ENCODE results near the gene TAS2R41.

TAS2R41 gene

GRCh38 chr7:143448429-143448828 lies 29.2 kb upstream of the TAS2R41 start:
- POLR2A ChIA-PET = no interaction called here

DNA sequence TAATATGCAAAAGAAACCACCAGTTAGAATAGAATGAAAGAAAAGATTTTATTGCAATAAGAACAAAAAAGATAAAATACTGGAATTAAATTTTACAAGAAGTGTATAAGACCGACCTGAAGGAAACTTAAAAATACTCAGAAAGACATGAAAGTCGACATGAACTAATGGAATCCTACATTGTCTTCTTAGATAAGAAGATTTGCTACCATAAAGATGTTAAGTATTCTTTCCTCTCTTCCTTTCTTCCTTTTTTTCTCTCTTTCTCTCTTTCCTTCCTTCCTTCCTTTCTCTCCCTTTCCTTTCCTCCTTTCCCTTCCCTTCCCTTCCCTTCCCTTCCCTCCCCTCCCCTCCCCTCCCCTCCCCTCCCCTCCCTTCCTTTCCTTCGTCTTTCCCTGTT lies 27.9 kb upstream of the TAS2R41 start:
- Histone ChIP-seq H3K27me3 (replicated peaks in 2 of 5; ENCODE audit: control insufficient read depth in 4 of 5, insufficient read depth in 5 of 5, low read length in 4 of 5) (no peaks in the 10 kb centered on the region), H3K9me3 (ENCODE audit: control extremely low read depth in 1 of 5, control insufficient read depth in 4 of 5, insufficient read depth in 2 of 5, low read depth in 1 of 5, low read length in 4 of 5) (no peaks in the 10 kb centered on the region), H3K27ac (ENCODE audit: insufficient read depth in 1 of 2, low read depth in 1 of 2, low read length in 2 of 2, poor library complexity in 1 of 2, severe bottlenecking in 2 of 2) (no peak overlapping the region), H3K36me3 (ENCODE audit: control insufficient read depth in 4 of 4, insufficient read depth in 4 of 4, low read length in 3 of 4) (no peaks in the 10 kb centered on the region), H3K4me3 (ENCODE audit: control insufficient read depth in 1 of 7, extremely low read depth in 1 of 7, insufficient read depth in 4 of 7, low read depth in 2 of 7, low read length in 6 of 7) (no peak overlapping the region), H3K4me1 (ENCODE audit: control extremely low read depth in 1 of 4, control insufficient read depth in 4 of 4, insufficient read depth in 4 of 4, low read length in 3 of 4) (no peaks in the 10 kb centered on the region)
- no CpG with 5 or more reads among the region's 3 CpGs for WGBS (ENCODE audit: insufficient coverage)
- DNase-seq = no peak
- CTCF ChIA-PET = no interaction called here
- POLR2A ChIA-PET = no interaction called here

More at GRCh38 chr7:143448429-143448828, 29.2 kb upstream of the TAS2R41 start:
- H3K4me1 ChIP-seq (ENCODE audit: control extremely low read depth in 1 of 4, control insufficient read depth in 4 of 4, insufficient read depth in 4 of 4, low read length in 3 of 4) = no peaks in the 10 kb centered on the region
- H3K27ac ChIP-seq (ENCODE audit: insufficient read depth in 1 of 2, low read depth in 1 of 2, low read length in 2 of 2, poor library complexity in 1 of 2, severe bottlenecking in 2 of 2) = no peak overlapping the region
- WGBS (ENCODE audit: insufficient coverage) = 92% methylated on average over 5 of the region's 5 CpGs
- no peaks in the 10 kb centered on the region for H3K27me3 ChIP-seq (replicated peaks in 2 of 5; ENCODE audit: control insufficient read depth in 4 of 5, insufficient read depth in 5 of 5, low read length in 4 of 5)
- H3K4me3 ChIP-seq (ENCODE audit: control insufficient read depth in 1 of 7, extremely low read depth in 1 of 7, insufficient read depth in 4 of 7, low read depth in 2 of 7, low read length in 6 of 7) = no peak overlapping the region
- CTCF ChIA-PET = no interaction called here
- H3K9me3 ChIP-seq (ENCODE audit: control extremely low read depth in 1 of 5, control insufficient read depth in 4 of 5, insufficient read depth in 2 of 5, low read depth in 1 of 5, low read length in 4 of 5) = no peaks in the 10 kb centered on the region
- DNase-seq = no peak
- no peaks in the 10 kb centered on the region for H3K36me3 ChIP-seq (ENCODE audit: control insufficient read depth in 4 of 4, insufficient read depth in 4 of 4, low read length in 3 of 4)

GRCh38 chr7:143451122-143451521 lies 26.6 kb upstream of the TAS2R41 start:
- no peak overlapping the region for H3K27ac ChIP-seq (ENCODE audit: insufficient read depth in 1 of 2, low read depth in 1 of 2, low read length in 2 of 2, poor library complexity in 1 of 2, severe bottlenecking in 2 of 2)
- no peak overlapping the region for H3K4me3 ChIP-seq (ENCODE audit: control insufficient read depth in 1 of 7, extremely low read depth in 1 of 7, insufficient read depth in 4 of 7, low read depth in 2 of 7, low read length in 6 of 7)
- ChIA-PET POLR2A (interaction anchor here (0.7 kb wide), 1 partner anchor 19 kb away, joined by 3 read pairs; no protein-coding TSS in a partner anchor), CTCF (no interaction called here)
- no peaks in the 10 kb centered on the region for H3K27me3 ChIP-seq (replicated peaks in 2 of 5; ENCODE audit: control insufficient read depth in 4 of 5, insufficient read depth in 5 of 5, low read length in 4 of 5)
- DNase-seq = no peak
- no peaks in the 10 kb centered on the region for H3K4me1 ChIP-seq (ENCODE audit: control extremely low read depth in 1 of 4, control insufficient read depth in 4 of 4, insufficient read depth in 4 of 4, low read length in 3 of 4)
- no peaks in the 10 kb centered on the region for H3K36me3 ChIP-seq (ENCODE audit: control insufficient read depth in 4 of 4, insufficient read depth in 4 of 4, low read length in 3 of 4)
- H3K9me3 ChIP-seq (ENCODE audit: control extremely low read depth in 1 of 5, control insufficient read depth in 4 of 5, insufficient read depth in 2 of 5, low read depth in 1 of 5, low read length in 4 of 5) = no peaks in the 10 kb centered on the region

DNA sequence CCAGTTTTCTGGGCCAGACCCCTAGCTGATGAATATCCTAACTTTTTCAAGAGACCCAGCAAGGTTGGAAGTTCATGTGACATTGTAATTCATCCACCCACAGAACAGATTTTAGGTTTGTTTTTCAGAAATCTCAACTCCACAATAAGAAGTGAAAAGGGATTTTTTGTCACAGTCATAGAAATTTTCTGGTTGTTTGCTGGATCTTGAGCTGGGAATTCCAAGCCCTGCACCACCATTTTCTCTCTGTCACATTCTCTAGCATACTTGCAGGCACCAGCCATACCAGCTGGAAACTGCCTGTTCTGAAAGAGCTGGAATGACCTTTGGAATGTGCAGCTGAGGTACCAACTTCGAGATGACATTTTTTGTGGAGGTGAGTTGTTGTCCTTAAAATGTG lies 25.9 kb upstream of the TAS2R41 start:
- 83% methylated on average over 1 of the region's 1 CpG for whole genome bisulfite sequencing (ENCODE audit: insufficient coverage)
- Histone ChIP-seq H3K36me3 (ENCODE audit: control insufficient read depth in 4 of 4, insufficient read depth in 4 of 4, low read length in 3 of 4) (no peaks in the 10 kb centered on the region), H3K27me3 (replicated peaks in 2 of 5; ENCODE audit: control insufficient read depth in 4 of 5, insufficient read depth in 5 of 5, low read length in 4 of 5) (no peaks in the 10 kb centered on the region), H3K4me1 (ENCODE audit: control extremely low read depth in 1 of 4, control insufficient read depth in 4 of 4, insufficient read depth in 4 of 4, low read length in 3 of 4) (no peaks in the 10 kb centered on the region), H3K27ac (ENCODE audit: insufficient read depth in 1 of 2, low read depth in 1 of 2, low read length in 2 of 2, poor library complexity in 1 of 2, severe bottlenecking in 2 of 2) (no peak overlapping the region), H3K4me3 (ENCODE audit: control insufficient read depth in 1 of 7, extremely low read depth in 1 of 7, insufficient read depth in 4 of 7, low read depth in 2 of 7, low read length in 6 of 7) (no peak overlapping the region), H3K9me3 (ENCODE audit: control extremely low read depth in 1 of 5, control insufficient read depth in 4 of 5, insufficient read depth in 2 of 5, low read depth in 1 of 5, low read length in 4 of 5) (no peaks in the 10 kb centered on the region)
- ChIA-PET CTCF (no interaction called here), POLR2A (interaction anchor here (0.7 kb wide), 1 partner anchor 20 kb away, joined by 3 read pairs; no protein-coding TSS in a partner anchor)
- DNase-seq = no peak

DNA sequence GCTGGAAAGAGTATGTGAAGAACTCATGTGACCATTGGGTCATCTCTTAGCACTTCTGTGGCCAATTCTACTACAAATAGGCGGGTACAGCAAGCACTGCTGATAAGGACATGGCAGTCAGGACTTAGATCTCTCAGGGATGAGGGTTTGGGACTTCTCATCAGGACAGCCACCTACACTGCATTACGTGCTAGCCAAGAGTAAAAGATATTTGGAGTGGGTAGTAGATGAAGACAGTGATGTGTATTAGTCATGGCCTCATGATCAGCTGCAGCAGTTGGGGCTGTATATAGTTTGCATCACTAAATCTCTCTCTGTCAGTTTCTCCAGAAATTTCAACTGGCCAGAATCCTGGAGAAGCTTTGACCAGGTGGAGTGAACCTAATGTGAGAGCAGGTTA lies 25.2 kb upstream of the TAS2R41 start:
- 90% methylated on average over 1 of the region's 2 CpGs for WGBS (ENCODE audit: insufficient coverage)
- H3K27ac ChIP-seq (ENCODE audit: insufficient read depth in 1 of 2, low read depth in 1 of 2, low read length in 2 of 2, poor library complexity in 1 of 2, severe bottlenecking in 2 of 2) = no peak overlapping the region
- no peak overlapping the region for H3K4me3 ChIP-seq (ENCODE audit: control insufficient read depth in 1 of 7, extremely low read depth in 1 of 7, insufficient read depth in 4 of 7, low read depth in 2 of 7, low read length in 6 of 7)
- H3K36me3 ChIP-seq (ENCODE audit: control insufficient read depth in 4 of 4, insufficient read depth in 4 of 4, low read length in 3 of 4) = no peaks in the 10 kb centered on the region
- ChIA-PET CTCF (no interaction called here), POLR2A (no interaction called here)
- H3K9me3 ChIP-seq (ENCODE audit: control extremely low read depth in 1 of 5, control insufficient read depth in 4 of 5, insufficient read depth in 2 of 5, low read depth in 1 of 5, low read length in 4 of 5) = no peaks in the 10 kb centered on the region
- no peaks in the 10 kb centered on the region for H3K27me3 ChIP-seq (replicated peaks in 2 of 5; ENCODE audit: control insufficient read depth in 4 of 5, insufficient read depth in 5 of 5, low read length in 4 of 5)
- no peak for DNase-seq
- no peaks in the 10 kb centered on the region for H3K4me1 ChIP-seq (ENCODE audit: control extremely low read depth in 1 of 4, control insufficient read depth in 4 of 4, insufficient read depth in 4 of 4, low read length in 3 of 4)

- H3K27me3 ChIP-seq (replicated peaks in 2 of 5; ENCODE audit: control insufficient read depth in 4 of 5, insufficient read depth in 5 of 5, low read length in 4 of 5) = no peaks in the 10 kb centered on the region
- no peak overlapping the region for H3K4me3 ChIP-seq (ENCODE audit: control insufficient read depth in 1 of 7, extremely low read depth in 1 of 7, insufficient read depth in 4 of 7, low read depth in 2 of 7, low read length in 6 of 7)
- no peaks in the 10 kb centered on the region for H3K9me3 ChIP-seq (ENCODE audit: control extremely low read depth in 1 of 5, control insufficient read depth in 4 of 5, insufficient read depth in 2 of 5, low read depth in 1 of 5, low read length in 4 of 5)
- DNase-seq = no peak
- H3K36me3 ChIP-seq (ENCODE audit: control insufficient read depth in 4 of 4, insufficient read depth in 4 of 4, low read length in 3 of 4) = peaks cover 0 to 2% (median 0%) of the 10 kb centered on the region in 4 experiments
- H3K27ac ChIP-seq (ENCODE audit: insufficient read depth in 1 of 2, low read depth in 1 of 2, low read length in 2 of 2, poor library complexity in 1 of 2, severe bottlenecking in 2 of 2) = no peak overlapping the region
- ChIA-PET CTCF (interaction anchor here (0.8 to 1.0 kb wide), 2 partner anchors 10 to 14 kb away, joined by 3 read pairs; no protein-coding TSS in a partner anchor), POLR2A (interaction anchor here (0.6 kb wide), 1 partner anchor 84 kb away, joined by 6 read pairs; no protein-coding TSS in a partner anchor)
- WGBS (ENCODE audit: insufficient coverage) = 100% methylated on average over 1 of the region's 1 CpG
- no peaks in the 10 kb centered on the region for H3K4me1 ChIP-seq (ENCODE audit: control extremely low read depth in 1 of 4, control insufficient read depth in 4 of 4, insufficient read depth in 4 of 4, low read length in 3 of 4)
Observed at GRCh38 chr7:143454091-143454680, 23.5 kb upstream of the TAS2R41 start.

DNA sequence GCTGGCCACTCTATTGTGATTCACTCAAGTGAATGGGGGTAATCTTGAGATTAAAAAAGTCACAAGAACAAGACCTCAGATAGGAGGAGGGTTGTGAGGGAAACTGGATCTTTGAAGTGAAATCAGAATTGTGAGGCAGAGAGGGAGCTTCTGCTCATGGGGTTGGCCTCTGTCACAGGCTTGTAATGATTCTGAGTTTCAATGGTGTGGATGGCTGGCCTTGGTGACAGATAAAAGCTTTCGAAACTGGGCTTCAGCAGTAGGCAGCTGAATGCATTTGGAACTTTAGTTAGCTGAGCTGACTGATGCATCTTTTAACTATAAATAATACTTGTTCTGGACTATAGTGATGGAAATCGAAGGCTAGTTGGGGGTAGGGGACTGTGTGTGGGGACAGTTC lies 22.2 kb upstream of the TAS2R41 start:
- Histone ChIP-seq H3K9me3 (ENCODE audit: control extremely low read depth in 1 of 5, control insufficient read depth in 4 of 5, insufficient read depth in 2 of 5, low read depth in 1 of 5, low read length in 4 of 5) (no peaks in the 10 kb centered on the region), H3K4me3 (ENCODE audit: control insufficient read depth in 1 of 7, extremely low read depth in 1 of 7, insufficient read depth in 4 of 7, low read depth in 2 of 7, low read length in 6 of 7) (no peak overlapping the region), H3K36me3 (ENCODE audit: control insufficient read depth in 4 of 4, insufficient read depth in 4 of 4, low read length in 3 of 4) (peaks cover 0 to 2% (median 0%) of the 10 kb centered on the region in 4 experiments), H3K4me1 (ENCODE audit: control extremely low read depth in 1 of 4, control insufficient read depth in 4 of 4, insufficient read depth in 4 of 4, low read length in 3 of 4) (no peaks in the 10 kb centered on the region), H3K27ac (ENCODE audit: insufficient read depth in 1 of 2, low read depth in 1 of 2, low read length in 2 of 2, poor library complexity in 1 of 2, severe bottlenecking in 2 of 2) (no peak overlapping the region), H3K27me3 (replicated peaks in 2 of 5; ENCODE audit: control insufficient read depth in 4 of 5, insufficient read depth in 5 of 5, low read length in 4 of 5) (no peaks in the 10 kb centered on the region)
- DNase-seq = no peak
- WGBS (ENCODE audit: insufficient coverage) = no CpG with 5 or more reads among the region's 2 CpGs
- ChIA-PET CTCF (interaction anchor here (0.9 kb wide), 1 partner anchor 15 kb away, joined by 4 read pairs; no protein-coding TSS in a partner anchor), POLR2A (no interaction called here)
